Effector CD8-positive, alpha-beta T cell (primary cell): Measurements from ENCODE around the gene PAPOLA.
"Not testable (repeated sequence)": the region's sequence is repeated elsewhere in the genome, so short reads cannot be mapped to it uniquely, and the experiment has no call there.

Experiments used
- DNase-seq: peaks from one replicate; lab custom pipeline; 2025; lab: John Stamatoyannopoulos, UW

The PAPOLA gene

GRCh38 chr14:96502621-96503305 lies 581 bp downstream of the PAPOLA start:
- no peak for DNase-seq

DNA sequence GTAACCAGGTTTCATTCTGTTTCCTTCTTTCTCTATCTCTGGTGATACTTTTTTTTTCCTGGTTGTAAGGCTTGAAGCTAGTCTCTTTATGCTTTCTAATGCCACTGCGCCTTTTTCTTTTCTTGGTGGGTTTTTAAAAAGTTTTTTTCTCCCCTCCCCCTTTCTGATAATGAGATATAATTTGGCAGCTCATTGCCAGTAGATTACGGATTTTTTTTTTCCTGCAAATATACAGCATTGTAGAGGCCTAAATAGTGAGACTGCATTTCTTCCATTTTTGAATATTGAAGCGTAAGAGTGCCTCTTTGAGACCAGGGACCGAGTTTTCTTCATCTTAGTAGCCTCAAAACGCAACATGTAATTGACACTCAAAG lies 1.1 kb downstream of the PAPOLA start:
- DNase-seq, result no peak

GRCh38 chr14:96504353-96504752 lies 2.2 kb downstream of the PAPOLA start:
- not testable (repeated sequence) for DNase-seq

- DNase-seq, result no peak
Measured at GRCh38 chr14:96507723-96508122, 5.5 kb downstream of the PAPOLA start.

GRCh38 chr14:96508900-96509299 lies 6.7 kb downstream of the PAPOLA start:
- no peak for DNase-seq

- no peak for DNase-seq
Measured at GRCh38 chr14:96509457-96510090, 7.4 kb downstream of the PAPOLA start.

GRCh38 chr14:96511146-96511545 lies 9.0 kb downstream of the PAPOLA start:
- no peak for DNase-seq

DNA sequence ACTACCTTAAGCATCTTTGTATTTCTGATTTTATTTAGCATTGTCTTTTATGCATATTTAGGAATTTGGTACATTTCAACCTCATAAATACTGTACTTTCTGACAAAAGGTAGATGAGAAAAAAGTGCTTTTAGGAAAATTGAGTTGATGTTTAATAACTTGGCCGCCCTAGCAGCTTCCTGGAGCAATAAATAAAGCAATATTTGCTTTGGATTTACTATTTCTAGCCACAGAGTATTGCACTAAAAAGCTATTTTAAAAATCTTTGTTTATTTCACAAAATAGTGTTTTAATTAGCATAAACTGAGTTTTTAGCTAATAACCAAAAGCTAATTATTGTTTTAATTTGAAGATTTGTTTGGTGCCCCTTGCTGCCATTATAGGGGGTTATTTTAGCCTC lies 9.5 kb downstream of the PAPOLA start:
- DNase-seq, result no peak

DNA sequence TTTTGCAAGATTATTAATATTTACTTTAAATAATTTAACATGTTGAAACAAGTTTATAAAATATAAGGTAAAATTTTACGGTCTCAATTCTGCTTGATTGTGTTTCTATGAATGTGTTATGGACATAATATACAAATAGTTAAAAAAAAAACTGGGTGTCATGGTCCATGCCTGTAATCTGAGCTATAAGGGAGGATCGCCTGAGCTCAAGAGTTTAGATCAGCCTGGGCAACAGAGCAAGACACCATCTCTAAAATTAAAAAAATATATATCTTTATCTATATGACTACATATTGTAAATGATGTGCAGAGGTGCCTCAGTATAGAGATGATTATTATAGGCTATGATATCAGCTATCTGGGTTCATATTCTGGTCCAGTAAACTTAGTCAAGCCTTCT lies 9.9 kb downstream of the PAPOLA start:
- DNase-seq, result no peak

DNA sequence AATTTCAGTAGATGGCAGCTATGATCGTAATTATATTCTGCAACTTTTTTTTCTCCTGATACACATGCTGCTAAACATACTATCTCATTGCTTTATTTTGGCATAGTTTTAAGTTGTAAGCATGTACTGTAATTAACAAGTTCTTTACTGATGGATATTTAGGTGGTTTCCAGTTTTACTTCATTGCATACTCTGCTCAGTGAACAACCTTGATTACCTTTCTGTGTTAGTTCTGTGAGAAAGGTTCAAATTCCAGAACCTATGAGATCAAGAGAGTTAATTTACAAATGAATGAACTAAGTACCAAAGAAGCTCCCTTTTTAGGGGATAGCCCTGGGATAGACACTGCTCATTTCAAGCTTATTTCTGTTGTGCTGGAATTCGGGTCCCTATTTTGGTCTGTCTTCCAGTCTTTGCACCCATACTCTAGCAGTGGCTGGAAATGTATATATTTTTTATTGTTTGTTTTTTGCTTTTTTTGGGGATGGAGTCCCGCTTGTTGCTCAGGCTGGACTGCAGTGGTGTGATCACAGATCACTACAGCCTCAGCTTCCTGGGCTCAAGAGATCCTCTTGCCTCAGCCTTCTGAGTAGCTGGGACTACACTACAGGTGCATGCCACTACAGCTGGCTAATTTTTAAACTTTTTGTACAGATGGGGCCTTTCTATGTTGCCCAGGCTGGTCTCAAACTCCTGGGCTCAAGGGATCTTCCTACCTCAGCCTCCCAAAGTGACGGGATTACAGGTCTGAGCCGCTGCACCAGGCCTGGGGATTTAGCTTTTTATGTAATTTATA lies 10.6 kb downstream of the PAPOLA start:
- DNase-seq, result no peak

DNA sequence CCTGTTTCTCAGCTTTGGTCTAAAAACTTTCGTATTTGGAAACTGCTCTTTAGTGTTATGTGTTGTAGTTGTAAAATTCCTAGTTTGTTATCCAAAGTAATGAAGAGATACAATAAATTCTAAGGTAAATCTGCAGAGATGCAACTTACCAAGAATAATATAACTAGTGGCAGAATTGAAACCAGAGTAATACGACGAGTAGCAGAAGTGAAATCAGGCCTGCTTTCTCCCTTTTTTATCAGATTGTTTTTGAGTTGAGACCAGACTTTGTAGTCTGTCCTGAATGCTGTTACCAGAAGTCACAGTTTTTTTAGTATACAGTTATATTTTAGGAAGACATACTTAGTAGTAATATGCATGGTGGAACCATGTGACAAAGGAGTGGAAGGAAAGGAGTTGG lies 12.5 kb downstream of the PAPOLA start:
- DNase-seq, result no peak

- no peak for DNase-seq
Measured at GRCh38 chr14:96515731-96516130, 13.5 kb downstream of the PAPOLA start.

- no peak for DNase-seq
Measured at GRCh38 chr14:96516351-96516750, 14.2 kb downstream of the PAPOLA start.

- no peak for DNase-seq
Measured at GRCh38 chr14:96519970-96520369, 17.8 kb downstream of the PAPOLA start.

GRCh38 chr14:96525452-96525851 lies 23.3 kb downstream of the PAPOLA start:
- no peak for DNase-seq

- no peak for DNase-seq
Measured at GRCh38 chr14:96532632-96533031, 30.4 kb downstream of the PAPOLA start.

GRCh38 chr14:96536807-96537206 lies 34.6 kb downstream of the PAPOLA start:
- no peak for DNase-seq

GRCh38 chr14:96538097-96538989 lies 36.2 kb downstream of the PAPOLA start:
- DNase-seq, result no peak

- DNase-seq, result no peak
Measured at GRCh38 chr14:96538990-96539317, 36.8 kb downstream of the PAPOLA start.

DNA sequence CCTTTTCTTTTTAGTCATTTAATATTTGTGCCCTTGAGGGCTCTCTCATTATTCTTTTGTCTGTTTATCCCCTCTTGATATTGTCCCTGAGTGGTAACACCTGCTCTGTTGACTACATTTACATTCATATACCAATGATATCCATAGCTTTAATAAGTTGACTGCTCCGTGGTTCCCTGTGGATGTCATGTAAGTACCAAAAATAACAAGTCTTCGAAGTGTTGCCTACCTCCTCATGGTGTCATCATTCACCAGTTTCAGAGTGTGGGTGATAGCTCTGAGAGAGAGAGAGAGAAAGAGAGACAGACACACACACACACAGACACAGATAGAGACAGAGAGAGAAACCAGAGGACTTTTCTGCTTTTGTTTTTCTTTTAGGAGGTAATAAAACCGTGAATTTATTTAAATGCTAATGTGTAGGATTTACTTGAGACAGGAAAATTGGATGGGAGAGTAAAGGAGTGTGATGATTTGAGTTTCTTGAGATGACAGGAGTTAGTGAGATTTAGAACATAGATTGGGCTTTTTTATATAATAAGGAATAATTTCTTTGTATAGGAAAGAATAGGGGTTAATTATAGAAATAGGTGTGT lies 52.2 kb downstream of the PAPOLA start:
- DNase-seq, result no peak

DNA sequence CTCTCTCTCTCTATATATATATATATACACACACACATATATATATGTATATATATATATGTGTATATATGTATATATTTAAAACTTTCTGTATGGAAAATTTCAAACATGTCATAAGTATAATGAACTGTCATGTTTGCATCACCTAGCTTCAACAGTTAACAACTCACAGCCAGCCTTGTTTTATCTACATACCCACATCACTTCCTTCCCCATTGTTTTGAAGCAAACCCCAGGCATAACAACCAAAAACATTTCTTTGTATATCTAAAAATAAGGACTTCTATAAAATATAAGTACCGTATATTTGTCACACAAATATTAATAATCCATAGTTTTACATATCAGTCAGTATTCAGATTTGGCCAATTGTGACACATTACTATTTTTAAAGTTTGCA lies 57.4 kb downstream of the PAPOLA start:
- DNase-seq, result no peak

- DNase-seq, result no peak
Measured at GRCh38 chr14:96564389-96564788, 62.2 kb downstream of the PAPOLA start.
